GM12891 (cell line): ENCODE results near the gene HS6ST3.

Experiments used
- PAX5 ChIP-seq: IDR thresholded peaks from 2 replicates; pipeline ENCODE4 v1.6.1; 2011; ENCODE audit warnings: low read length, moderate library complexity, mild to moderate bottlenecking; ENCODE audit not compliant: insufficient read depth, severe bottlenecking
- POLR2A ChIP-seq: IDR thresholded peaks from 2 replicates; pipeline ENCODE4 v1.6.1; 2011; ENCODE audit warnings: low read depth, low read length, control low read depth
- POLR2AphosphoS5 ChIP-seq: IDR thresholded peaks from 2 replicates; pipeline ENCODE4 v1.6.1; 2011; ENCODE audit warnings: low read depth, low read length, control low read depth
- POU2F2 ChIP-seq: IDR thresholded peaks from 2 replicates; pipeline ENCODE4 v1.6.1; 2011; ENCODE audit warnings: low read depth, mild to moderate bottlenecking, control low read depth, low read length, moderate library complexity
- SPI1 ChIP-seq: IDR thresholded peaks from 2 replicates; pipeline ENCODE4 v1.6.1; 2011; ENCODE audit warnings: low read depth, low read length, control low read depth
- TAF1 ChIP-seq: IDR thresholded peaks from 2 replicates; pipeline ENCODE4 v1.6.1; 2011; ENCODE audit warnings: low read depth, low read length, control low read depth

DNA sequence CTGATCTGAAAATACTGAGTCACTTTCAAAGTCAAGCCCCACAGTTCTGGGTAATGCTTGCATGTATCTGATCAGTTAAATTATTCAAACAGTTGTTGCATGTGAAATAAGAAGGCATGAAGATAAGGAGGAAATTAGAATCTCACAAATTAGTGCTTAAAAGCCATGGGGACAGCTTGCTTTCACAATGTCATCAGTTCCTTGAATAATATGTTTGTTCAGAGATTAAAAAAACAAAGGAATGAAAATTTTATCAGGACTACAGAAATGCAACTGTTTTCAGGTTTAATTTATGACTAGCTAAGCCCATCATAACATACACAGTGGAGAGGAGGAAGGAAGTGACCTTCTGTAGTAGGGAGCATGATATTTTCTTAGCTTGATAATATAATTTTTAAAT is 754.3 kb downstream of the HS6ST3 start:
- no peak for TF ChIP-seq SPI1
- TF ChIP-seq POLR2A, result no peak
- no peak for TF ChIP-seq POLR2AphosphoS5
- no peak for TF ChIP-seq TAF1
- no peak for TF ChIP-seq PAX5
- TF ChIP-seq POU2F2, result no peak
